ENCODE data around the gene SLC25A21.
"Not testable (repeated sequence)": the region's sequence is repeated elsewhere in the genome, so short reads cannot be mapped to it uniquely, and the experiment has no call there.

SLC25A21 gene

DNA sequence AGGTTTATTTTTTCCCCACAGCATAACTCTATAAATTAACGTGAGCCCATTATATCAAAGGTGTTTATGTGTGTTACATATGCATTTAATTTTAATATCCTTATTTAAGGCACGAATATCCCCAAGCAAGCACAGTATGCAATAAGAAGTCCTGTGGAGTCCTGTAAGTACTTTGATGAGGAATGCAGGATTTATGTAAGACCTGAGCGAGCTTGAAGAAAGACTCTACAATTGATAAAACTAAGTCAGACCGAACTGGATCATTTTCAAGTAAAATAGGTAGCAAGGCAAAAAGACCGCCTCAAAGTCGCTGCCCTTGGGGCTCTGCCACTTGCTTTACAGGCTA is 755 bp downstream of the SLC25A21 start:
- in situ Hi-C loops (cut with HindIII; ENCODE audit: low sequenced_read_pairs): no loop called here
- H3K4me3 ChIP-seq (ENCODE audit: low read depth, low read length): peak overlapping the region; percentile 72
- TF ChIP-seq, protein P1, sequence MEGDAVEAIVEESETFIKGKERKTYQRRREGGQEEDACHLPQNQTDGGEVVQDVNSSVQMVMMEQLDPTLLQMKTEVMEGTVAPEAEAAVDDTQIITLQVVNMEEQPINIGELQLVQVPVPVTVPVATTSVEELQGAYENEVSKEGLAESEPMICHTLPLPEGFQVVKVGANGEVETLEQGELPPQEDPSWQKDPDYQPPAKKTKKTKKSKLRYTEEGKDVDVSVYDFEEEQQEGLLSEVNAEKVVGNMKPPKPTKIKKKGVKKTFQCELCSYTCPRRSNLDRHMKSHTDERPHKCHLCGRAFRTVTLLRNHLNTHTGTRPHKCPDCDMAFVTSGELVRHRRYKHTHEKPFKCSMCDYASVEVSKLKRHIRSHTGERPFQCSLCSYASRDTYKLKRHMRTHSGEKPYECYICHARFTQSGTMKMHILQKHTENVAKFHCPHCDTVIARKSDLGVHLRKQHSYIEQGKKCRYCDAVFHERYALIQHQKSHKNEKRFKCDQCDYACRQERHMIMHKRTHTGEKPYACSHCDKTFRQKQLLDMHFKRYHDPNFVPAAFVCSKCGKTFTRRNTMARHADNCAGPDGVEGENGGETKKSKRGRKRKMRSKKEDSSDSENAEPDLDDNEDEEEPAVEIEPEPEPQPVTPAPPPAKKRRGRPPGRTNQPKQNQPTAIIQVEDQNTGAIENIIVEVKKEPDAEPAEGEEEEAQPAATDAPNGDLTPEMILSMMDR (IDR thresholded peaks at IDR 0.05; ENCODE audit: low read depth, low read length): no peak
- DNase-seq (ENCODE audit: low read depth, low spot score): no peak

DNA sequence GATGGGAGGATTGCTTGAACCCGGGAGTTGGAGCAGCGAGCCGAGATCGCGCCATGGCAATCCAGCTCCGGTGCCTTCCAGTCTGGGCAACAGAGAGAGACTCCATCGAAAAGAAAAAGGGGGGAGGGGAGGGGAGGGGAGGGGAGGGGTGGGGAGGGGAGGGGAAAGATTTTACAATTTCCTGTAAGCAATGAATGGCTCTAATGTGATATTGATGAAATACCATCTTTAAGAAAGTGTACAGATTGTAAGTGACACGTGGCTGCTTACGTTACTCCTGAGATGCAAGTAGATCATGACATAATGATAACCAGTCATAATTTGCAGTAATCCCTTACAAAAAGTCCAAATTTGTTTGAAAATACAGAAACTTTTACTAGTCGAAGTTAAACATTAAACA is 1.4 kb downstream of the SLC25A21 start:
- H3K4me3 ChIP-seq (ENCODE audit: low read depth, low read length): no peak overlapping the region
- no peak for DNase-seq (ENCODE audit: low read depth, low spot score)
- in situ Hi-C loops (cut with HindIII; ENCODE audit: low sequenced_read_pairs): no loop called here
- TF ChIP-seq, protein P1 (IDR thresholded peaks at IDR 0.05; ENCODE audit: low read depth, low read length): no peak

DNA sequence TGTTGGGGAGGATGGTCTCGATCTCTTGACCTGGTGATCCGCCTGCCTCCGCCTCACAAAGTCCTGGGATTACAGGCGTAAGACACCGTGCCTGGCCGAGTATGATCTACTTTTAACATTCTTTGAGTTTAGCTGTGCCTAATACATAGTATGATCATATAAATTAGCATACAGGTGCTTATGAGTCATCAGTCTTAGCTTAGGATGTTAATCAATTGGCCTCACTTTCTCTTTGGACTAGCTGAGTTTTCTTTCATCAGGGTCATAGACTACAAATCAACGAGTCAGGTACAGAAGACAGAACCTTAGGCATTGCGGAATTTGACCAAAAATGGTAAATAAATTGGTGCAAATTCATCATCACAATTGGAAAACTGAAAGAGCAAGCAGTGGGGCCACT is 2.2 kb downstream of the SLC25A21 start:
- TF ChIP-seq, protein P1 (IDR thresholded peaks at IDR 0.05; ENCODE audit: low read depth, low read length): no peak
- no peak overlapping the region for H3K4me3 ChIP-seq (ENCODE audit: low read depth, low read length)
- no peak for DNase-seq (ENCODE audit: low read depth, low spot score)
- in situ Hi-C loops (cut with HindIII; ENCODE audit: low sequenced_read_pairs): no loop called here

DNA sequence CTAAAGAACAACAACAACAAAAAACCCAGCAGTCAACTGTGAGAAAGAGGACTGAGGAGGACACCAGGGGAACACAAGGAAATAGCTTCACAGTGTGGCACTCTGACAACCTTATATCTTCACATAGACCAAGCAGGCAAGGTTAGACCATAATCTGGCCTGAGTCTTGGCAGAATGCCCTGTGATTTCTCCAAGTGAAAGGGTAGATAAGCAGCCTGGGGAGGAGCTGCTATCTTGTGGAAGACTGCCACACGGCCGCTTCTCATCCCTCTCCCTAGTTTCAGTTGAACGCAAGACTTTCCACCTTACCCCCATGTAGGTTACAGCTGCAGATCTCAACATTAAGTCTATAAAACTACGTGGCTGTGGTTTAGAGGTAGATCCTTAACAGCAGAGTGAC is 3.7 kb downstream of the SLC25A21 start:
- DNase-seq (ENCODE audit: low read depth, low spot score): no peak
- TF ChIP-seq, protein P1 (IDR thresholded peaks at IDR 0.05; ENCODE audit: low read depth, low read length): no peak
- no peak overlapping the region for H3K4me3 ChIP-seq (ENCODE audit: low read depth, low read length)
- in situ Hi-C loops (cut with HindIII; ENCODE audit: low sequenced_read_pairs): no loop called here

DNA sequence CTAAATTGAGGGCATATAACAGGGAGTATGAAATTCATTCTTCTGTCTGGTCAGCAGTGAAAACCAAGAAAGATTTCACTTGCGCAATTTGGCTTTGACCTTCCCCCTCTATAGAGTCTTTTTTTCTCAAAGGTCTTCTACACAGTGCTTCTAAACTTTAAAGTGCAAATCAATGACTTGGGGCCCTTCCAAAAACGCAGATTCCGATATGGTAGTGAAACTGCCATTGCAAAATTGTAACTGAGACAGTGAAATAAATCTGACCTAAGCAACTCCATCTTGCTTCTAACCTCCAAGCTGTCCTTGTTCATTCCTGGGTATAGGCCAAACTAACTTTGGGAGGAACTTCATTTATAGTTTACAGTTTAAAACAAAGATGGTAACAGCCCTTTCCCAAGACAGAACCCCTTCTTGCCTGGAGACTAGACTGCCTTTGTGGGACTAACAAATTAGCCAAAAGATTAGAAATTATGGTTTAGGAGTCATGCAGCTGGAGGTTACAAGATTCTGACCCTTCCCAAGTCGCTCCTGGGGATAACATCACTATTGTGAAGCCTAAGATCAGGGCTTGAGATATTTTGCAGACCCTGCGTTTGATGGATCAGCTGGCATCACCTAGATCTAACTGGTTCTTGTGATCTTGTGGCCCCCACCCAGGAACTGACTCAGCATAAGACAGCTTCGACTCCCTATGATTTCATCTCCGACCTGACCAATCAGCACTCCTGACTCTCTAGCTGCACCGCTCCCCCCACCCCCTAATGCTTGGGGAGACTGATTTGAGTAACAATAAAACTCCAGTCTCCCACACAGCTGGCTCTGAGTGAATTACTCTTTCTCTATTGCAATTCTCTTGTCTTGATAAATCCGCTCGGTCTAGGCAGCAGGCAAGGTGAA is 5.0 kb downstream of the SLC25A21 start:
- TF ChIP-seq, protein P1 (IDR thresholded peaks at IDR 0.05; ENCODE audit: low read depth, low read length): no peak
- in situ Hi-C loops (cut with HindIII; ENCODE audit: low sequenced_read_pairs): no loop called here
- DNase-seq (ENCODE audit: low read depth, low spot score): no peak
- no peak overlapping the region for H3K4me3 ChIP-seq (ENCODE audit: low read depth, low read length)

DNA sequence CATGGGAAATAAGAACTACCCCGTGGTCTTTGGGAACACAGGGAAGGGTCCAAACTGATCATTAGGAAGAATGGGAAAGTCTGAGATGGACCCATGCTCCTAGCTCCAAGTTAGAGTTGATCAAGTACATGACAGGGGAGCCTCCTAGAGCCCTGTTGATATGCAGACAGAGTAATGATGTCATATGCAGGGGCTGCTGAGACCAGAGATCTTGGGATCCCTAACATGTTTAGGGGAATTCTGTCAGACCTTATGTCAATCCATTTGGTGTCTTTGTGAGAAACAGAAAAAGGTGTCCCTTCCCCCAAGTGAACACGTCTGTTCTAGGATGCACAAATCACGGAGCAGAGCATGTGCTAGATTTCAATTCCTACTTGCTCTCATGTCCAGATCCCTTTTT is 6.6 kb downstream of the SLC25A21 start:
- H3K4me3 ChIP-seq (ENCODE audit: low read depth, low read length): no peak overlapping the region
- in situ Hi-C loops (cut with HindIII; ENCODE audit: low sequenced_read_pairs): no loop called here
- TF ChIP-seq, protein P1 (IDR thresholded peaks at IDR 0.05; ENCODE audit: low read depth, low read length): no peak
- DNase-seq (ENCODE audit: low read depth, low spot score): no peak

DNA sequence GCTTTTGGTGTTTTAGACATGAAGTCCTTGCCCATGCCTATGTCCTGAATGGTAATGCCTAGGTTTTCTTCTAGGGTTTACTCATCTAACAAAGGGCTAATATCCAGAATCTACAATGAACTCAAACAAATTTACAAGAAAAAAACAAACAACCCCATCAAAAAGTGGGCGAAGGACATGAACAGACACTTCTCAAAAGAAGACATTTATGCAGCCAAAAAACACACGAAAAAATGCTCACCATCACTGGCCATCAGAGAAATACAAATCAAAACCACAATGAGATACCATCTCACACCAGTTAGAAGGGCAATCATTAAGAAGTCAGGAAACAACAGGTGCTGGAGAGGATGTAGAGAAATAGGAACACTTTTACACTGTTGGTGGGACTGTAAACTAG is 10.1 kb downstream of the SLC25A21 start:
- H3K4me3 ChIP-seq (ENCODE audit: low read depth, low read length); DNase-seq (ENCODE audit: low read depth, low spot score); in situ Hi-C loops (cut with HindIII; ENCODE audit: low sequenced_read_pairs): not testable (repeated sequence)
